KOPT-K1 (cell line): ENCODE measurements around the gene EYS.

Source experiments
- H3K27ac ChIP-seq: fragments of 200-600 bp; sonication (generic); 2 replicates; pipeline ENCODE4 v1.5.1; 2016; ENCODE audit warnings: antibody characterized with exemption, mild to moderate bottlenecking, low read depth, low read length; ENCODE audit not compliant: poor library complexity, severe bottlenecking
- H3K36me3 ChIP-seq: fragments of 200-600 bp; sonication (generic); 2 replicates; pipeline ENCODE4 v1.5.1; 2017; ENCODE audit warnings: antibody characterized with exemption, mild to moderate bottlenecking, low read length, moderate library complexity; ENCODE audit not compliant: insufficient read depth
- H3K9me3 ChIP-seq: fragments of 200-600 bp; sonication (generic); 2 replicates; pipeline ENCODE4 v1.5.1; 2017; ENCODE audit warnings: antibody characterized with exemption, low read length, mild to moderate bottlenecking; ENCODE audit not compliant: insufficient read depth, poor library complexity, severe bottlenecking

EYS gene

DNA sequence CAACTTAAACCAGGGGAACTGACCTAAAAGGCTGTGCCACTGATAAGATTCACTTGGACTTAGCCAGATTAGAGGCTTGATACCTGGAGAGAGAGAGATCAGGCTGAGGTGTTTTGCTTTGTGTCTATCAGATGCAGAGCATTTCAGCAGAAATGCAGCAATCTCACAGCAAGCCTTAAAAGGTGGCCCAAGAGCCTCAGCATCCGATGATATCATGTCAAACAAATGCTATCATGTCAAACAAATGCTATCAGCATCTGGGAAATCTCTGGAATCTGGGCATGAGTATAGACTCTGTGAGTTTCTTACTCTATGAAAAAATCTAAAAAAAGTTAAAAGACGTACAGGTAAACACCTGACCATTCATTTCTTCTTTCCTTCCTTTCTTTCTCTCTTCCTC lies 718.9 kb downstream of the EYS start:
- H3K36me3 ChIP-seq = no peaks in the 10 kb centered on the region
- H3K27ac ChIP-seq = no peak overlapping the region
- H3K9me3 ChIP-seq = no peaks in the 10 kb centered on the region

- Histone ChIP-seq H3K36me3 (no peaks in the 10 kb centered on the region), H3K9me3 (no peaks in the 10 kb centered on the region), H3K27ac (no peak overlapping the region)
These were observed 720.0 kb downstream of the EYS start for GRCh38 chr6:64987066-64987465.

- no peaks in the 10 kb centered on the region for H3K9me3 ChIP-seq
- no peaks in the 10 kb centered on the region for H3K36me3 ChIP-seq
- H3K27ac ChIP-seq = no peak overlapping the region
These were observed 721.3 kb downstream of the EYS start for GRCh38 chr6:64985726-64986125.

GRCh38 chr6:64984948-64985347 lies 722.1 kb downstream of the EYS start:
- no peaks in the 10 kb centered on the region for H3K9me3 ChIP-seq
- no peaks in the 10 kb centered on the region for H3K36me3 ChIP-seq
- H3K27ac ChIP-seq = no peak overlapping the region

GRCh38 chr6:64983089-64983488 lies 723.9 kb downstream of the EYS start:
- Histone ChIP-seq H3K36me3 (no peaks in the 10 kb centered on the region), H3K27ac (no peak overlapping the region), H3K9me3 (no peaks in the 10 kb centered on the region)

DNA sequence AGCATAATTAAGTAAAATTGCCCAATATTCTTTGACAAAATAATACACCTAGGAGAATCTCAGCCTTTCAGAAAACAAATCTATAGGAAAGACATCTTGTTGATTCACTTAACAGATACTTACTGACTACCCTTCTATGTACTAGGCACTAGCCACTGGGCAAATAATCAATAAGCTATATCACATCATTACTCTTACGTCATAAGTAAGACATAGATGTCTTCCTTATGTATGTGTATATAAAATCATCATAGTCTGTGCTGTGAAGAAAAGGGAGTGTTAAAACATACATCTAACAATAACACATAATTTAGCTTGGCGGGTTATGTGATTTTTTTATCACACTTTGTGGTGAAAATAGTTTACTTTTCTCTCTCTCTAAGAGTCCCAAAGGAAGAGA lies 733.9 kb downstream of the EYS start:
- Histone ChIP-seq H3K9me3 (no peaks in the 10 kb centered on the region), H3K27ac (no peak overlapping the region), H3K36me3 (no peaks in the 10 kb centered on the region)

DNA sequence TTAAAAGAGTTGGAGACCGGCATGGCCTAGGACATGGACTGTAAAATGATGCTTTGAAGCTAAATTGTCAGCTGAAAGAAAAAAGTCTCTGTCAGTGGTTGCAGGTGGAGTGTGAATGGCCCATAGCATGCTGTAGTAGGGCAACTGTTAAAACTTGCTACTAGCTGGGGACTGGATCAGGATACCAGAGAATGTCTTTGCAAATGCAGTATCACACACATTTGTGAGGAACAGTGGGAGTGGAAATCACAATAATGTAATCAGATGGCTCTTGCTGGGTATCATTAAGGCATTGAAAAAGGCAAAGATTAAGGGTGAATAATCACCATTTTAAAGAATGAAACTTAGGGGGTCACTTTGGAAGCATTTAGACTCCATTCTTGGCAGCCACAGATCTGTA lies 737.9 kb downstream of the EYS start:
- Histone ChIP-seq H3K9me3 (no peaks in the 10 kb centered on the region), H3K36me3 (no peaks in the 10 kb centered on the region), H3K27ac (no peak overlapping the region)

DNA sequence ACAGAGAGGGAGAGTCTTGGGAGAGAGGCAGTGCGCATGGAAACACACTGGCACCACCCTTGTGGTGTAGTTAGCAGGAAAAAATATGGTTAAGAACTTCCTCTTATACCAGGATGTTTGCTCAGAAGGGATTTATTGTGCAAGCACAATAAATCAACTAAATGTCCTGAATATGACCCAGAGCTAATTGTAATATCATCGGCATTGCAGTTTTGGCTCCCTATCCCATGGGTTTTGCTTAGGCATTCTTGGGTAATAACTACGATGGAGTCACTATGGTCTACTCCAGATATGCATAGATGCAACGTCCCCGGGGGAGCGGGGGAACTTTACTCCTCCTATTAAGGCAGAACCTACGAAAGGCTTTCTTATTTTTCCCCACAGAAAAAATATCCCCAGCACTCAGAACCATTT lies 751.6 kb downstream of the EYS start:
- Histone ChIP-seq H3K36me3 (no peaks in the 10 kb centered on the region), H3K9me3 (no peaks in the 10 kb centered on the region), H3K27ac (no peak overlapping the region)

DNA sequence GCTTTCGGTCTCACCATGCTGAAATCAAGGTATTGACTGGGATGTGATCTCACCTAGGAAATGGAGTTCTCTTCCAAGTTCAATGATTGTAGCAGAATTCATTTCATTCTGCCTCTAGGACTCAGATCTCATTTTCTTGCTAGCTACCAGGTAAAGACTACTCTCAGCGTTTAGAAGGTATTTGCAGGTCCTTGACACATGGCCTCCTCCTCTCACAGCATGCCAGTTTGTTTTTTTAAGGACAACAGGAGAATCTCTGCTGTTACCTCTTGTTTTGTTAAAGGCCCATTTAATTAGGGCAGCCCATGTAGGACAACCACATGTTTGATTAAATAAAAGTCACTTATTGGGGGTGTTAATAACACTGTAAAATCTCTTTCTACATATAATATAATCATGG lies 757.8 kb downstream of the EYS start:
- Histone ChIP-seq H3K9me3 (no peaks in the 10 kb centered on the region), H3K27ac (no peak overlapping the region), H3K36me3 (no peaks in the 10 kb centered on the region)

GRCh38 chr6:64948261-64948660 lies 758.8 kb downstream of the EYS start:
- Histone ChIP-seq H3K27ac (no peak overlapping the region), H3K9me3 (no peaks in the 10 kb centered on the region), H3K36me3 (no peaks in the 10 kb centered on the region)

DNA sequence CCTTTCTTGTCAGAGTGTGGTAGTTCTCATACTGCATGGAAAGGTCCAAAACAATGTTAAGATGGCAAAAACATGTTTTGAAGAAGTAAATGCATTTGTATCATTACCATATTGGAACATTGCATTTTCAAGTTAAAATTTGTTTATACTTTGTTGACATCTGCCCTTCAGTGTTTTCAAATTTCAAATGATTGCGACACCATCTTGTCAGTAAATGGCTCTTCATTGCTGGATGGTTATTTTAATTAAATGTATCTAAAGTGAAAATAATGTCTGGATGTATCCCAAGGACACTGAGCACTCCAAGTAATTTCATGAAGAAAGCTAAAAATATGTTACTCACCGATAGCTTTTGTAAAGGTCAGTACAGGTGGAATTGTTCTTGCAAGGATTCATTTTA lies 761.6 kb downstream of the EYS start:
- Histone ChIP-seq H3K27ac (no peak overlapping the region), H3K36me3 (no peaks in the 10 kb centered on the region), H3K9me3 (no peaks in the 10 kb centered on the region)

- H3K36me3 ChIP-seq = no peaks in the 10 kb centered on the region
- H3K9me3 ChIP-seq = no peaks in the 10 kb centered on the region
- H3K27ac ChIP-seq = no peak overlapping the region
These were observed 774.5 kb downstream of the EYS start for GRCh38 chr6:64932486-64932885.

DNA sequence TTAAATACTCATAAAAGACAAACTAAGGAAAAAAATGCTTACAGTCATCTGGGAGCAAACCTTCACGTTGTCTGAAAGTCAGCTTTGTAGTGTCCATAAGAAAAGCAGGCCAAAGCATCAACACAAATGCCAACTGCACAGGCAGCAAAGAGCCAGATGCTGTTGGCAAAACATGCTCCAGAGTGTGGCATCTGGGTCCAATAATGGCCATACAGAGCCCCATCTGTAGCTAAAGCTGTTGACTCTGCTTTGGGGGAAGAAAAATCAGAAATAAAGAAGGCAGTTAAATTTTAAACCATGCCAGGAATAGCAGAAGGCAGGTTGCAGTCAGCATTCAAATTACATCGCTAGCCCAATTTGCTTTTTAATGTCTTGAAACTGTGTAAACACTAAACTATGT lies 776.3 kb downstream of the EYS start:
- Histone ChIP-seq H3K36me3 (no peaks in the 10 kb centered on the region), H3K9me3 (no peaks in the 10 kb centered on the region), H3K27ac (no peak overlapping the region)

DNA sequence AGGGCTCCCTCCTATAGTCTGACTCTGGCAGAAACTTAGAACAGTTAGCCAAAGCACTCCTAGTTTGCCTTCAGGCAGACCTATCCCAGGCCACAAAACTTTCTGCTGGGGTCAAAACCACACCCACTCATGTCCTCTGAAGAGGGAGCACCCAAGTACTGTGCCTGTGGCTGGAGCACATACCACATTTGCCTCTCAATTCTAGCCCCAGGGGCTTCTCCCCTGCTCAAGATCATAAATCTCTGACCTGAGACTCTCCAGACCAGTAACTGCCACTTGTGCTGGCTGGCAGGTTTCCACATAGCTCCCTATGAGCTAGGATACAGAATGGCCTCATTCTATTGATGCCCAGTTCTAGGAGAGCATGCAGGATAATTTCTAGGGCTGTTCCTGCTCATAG lies 781.0 kb downstream of the EYS start:
- Histone ChIP-seq H3K27ac (no peak overlapping the region), H3K36me3 (no peaks in the 10 kb centered on the region), H3K9me3 (no peaks in the 10 kb centered on the region)

DNA sequence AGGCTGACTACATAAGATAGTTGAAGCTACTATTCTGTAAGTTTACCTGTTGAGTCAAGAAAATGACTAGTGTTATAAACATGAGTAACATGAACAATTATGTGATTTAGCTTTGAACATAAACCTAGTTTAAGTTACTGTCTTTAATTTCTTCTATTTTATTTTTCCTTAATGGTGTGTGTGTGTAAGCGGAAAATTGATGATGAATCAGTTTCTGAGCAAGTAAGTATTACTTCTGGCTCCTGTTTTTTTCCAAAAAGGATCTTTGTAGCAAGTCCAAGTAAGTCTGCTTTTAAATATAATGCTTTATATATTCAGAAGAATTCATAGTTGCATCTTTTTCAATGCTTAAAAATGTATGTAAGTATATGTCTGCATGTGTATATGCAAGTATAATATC lies 786.8 kb downstream of the EYS start:
- Histone ChIP-seq H3K9me3 (no peaks in the 10 kb centered on the region), H3K36me3 (no peaks in the 10 kb centered on the region), H3K27ac (no peak overlapping the region)

DNA sequence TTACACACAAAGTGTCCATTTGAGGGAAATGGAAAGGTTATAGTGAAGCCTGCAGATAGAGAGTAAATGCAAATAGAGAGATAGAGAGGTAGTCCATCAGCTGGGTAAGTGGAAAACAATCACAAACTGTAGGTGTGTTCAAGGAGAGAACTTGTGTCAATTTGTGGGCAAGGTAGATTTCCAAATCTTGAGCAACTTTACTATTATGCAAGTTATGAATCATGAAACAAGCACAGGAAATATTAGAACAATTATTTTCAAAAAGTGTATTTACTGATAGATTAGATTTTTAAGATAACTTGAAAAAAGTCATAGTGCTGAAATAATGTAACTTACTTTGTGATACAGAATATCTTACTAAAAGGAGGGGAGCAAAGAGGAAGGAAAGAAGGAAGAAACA lies 792.9 kb downstream of the EYS start:
- Histone ChIP-seq H3K9me3 (no peaks in the 10 kb centered on the region), H3K36me3 (no peaks in the 10 kb centered on the region), H3K27ac (no peak overlapping the region)

DNA sequence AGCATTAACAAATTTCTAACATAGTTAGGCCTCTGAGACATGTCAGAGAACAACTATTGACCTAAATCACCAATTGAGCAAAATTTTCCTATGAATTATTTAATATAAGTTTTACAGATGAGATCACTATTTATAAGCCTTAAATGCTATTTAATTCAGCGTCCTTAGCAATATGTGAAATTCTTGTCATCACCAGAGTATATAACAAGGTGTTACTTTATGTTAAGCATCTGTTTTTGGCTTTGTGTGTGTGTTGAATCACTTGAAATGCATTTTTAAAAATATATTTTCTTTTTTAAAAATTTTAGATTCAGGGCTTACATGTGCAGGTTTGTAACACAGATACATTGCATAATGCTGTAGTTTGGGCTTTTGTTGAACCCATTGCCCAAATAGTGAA lies 794.1 kb downstream of the EYS start:
- Histone ChIP-seq H3K9me3 (no peaks in the 10 kb centered on the region), H3K36me3 (no peaks in the 10 kb centered on the region), H3K27ac (no peak overlapping the region)
